DLD1 (cell line): Measurements from ENCODE around the gene VWA3A.
"Not testable (repeated sequence)": the region's sequence is repeated elsewhere in the genome, so short reads cannot be mapped to it uniquely, and the experiment has no call there.

Source experiments
- in situ Hi-C: cut with HindIII; loops from 2 replicates; pipeline ENCODE4 v1.10.0; 2017; ENCODE audit warnings: low sequenced_read_pairs

Gene VWA3A

GRCh38 chr16:22092143-22092933 is at the start of gene VWA3A:
TSS of gene VWA3A (plus strand) at chr16:22092541. CDS start at chr16:22092638, 97 bp downstream.
- in situ Hi-C loops = loop anchor here (25.0 kb wide), 1 partner anchor 95 kb away; no protein-coding TSS in a partner anchor

GRCh38 chr16:22043882-22044281 is 48.5 kb upstream of the VWA3A start:
- in situ Hi-C loops = not testable (repeated sequence)

- in situ Hi-C loops = not testable (repeated sequence)
These were observed 46.5 kb upstream of the VWA3A start for GRCh38 chr16:22045888-22046287.

GRCh38 chr16:22050963-22051362 is 41.4 kb upstream of the VWA3A start:
- in situ Hi-C loops = no loop called here

GRCh38 chr16:22052980-22053379 is 39.4 kb upstream of the VWA3A start:
- in situ Hi-C loops = no loop called here

GRCh38 chr16:22053921-22054341 is 38.4 kb upstream of the VWA3A start:
- in situ Hi-C loops = no loop called here

GRCh38 chr16:22054847-22055590 is 37.3 kb upstream of the VWA3A start:
- in situ Hi-C loops = no loop called here

GRCh38 chr16:22055881-22056280 is 36.5 kb upstream of the VWA3A start:
- in situ Hi-C loops = no loop called here

- in situ Hi-C loops = no loop called here
These were observed 28.4 kb upstream of the VWA3A start for GRCh38 chr16:22063888-22064467.

- in situ Hi-C loops = no loop called here
These were observed 27.1 kb upstream of the VWA3A start for GRCh38 chr16:22065252-22065651.

GRCh38 chr16:22070361-22071330 is 21.7 kb upstream of the VWA3A start:
- in situ Hi-C loops = no loop called here

- in situ Hi-C loops = no loop called here
These were observed 20.9 kb upstream of the VWA3A start for GRCh38 chr16:22071331-22071910.

GRCh38 chr16:22073350-22073749 is 19.0 kb upstream of the VWA3A start:
- in situ Hi-C loops = no loop called here

GRCh38 chr16:22075043-22075757 is 17.1 kb upstream of the VWA3A start:
- in situ Hi-C loops = loop anchor here (25.0 kb wide), 1 partner anchor 112 kb away; no protein-coding TSS in a partner anchor

GRCh38 chr16:22075776-22076175 is 16.6 kb upstream of the VWA3A start:
- in situ Hi-C loops = loop anchor here (25.0 kb wide), 1 partner anchor 112 kb away; no protein-coding TSS in a partner anchor

- in situ Hi-C loops = loop anchor here (25.0 kb wide), 1 partner anchor 109 kb away; no protein-coding TSS in a partner anchor
These were observed 14.5 kb upstream of the VWA3A start for GRCh38 chr16:22077700-22078313.

GRCh38 chr16:22078656-22079055 is 13.7 kb upstream of the VWA3A start:
- in situ Hi-C loops = loop anchor here (25.0 kb wide), 1 partner anchor 109 kb away; no protein-coding TSS in a partner anchor

- in situ Hi-C loops = loop anchor here (5.0 to 25.0 kb wide), 2 partner anchors 44 to 106 kb away; no protein-coding TSS in a partner anchor
These were observed 11.3 kb upstream of the VWA3A start for GRCh38 chr16:22081050-22081449.

- in situ Hi-C loops = loop anchor here (25.0 kb wide), 1 partner anchor 101 kb away; no protein-coding TSS in a partner anchor
These were observed 5.9 kb upstream of the VWA3A start for GRCh38 chr16:22086440-22086839.
